ENCODE measurements around the gene CCDC12. TPM values are rescaled to one million over a fixed set of nuclear protein-coding genes. Genes with fewer than 3 reads are reported as not detected.

The CCDC12 gene
- total RNA-seq, 1 donor from 2014 or later: 17.9 TPM

- Histone ChIP-seq H3F3A (ENCODE audit: low read depth) (no peaks in the 10 kb centered on the region), H3K4me2 (no peak overlapping the region), H3K79me2 (ENCODE audit: low read depth) (no peaks in the 10 kb centered on the region), H3K4me3 (no peak overlapping the region), H3K9me3 (ENCODE audit: low read depth) (no peaks in the 10 kb centered on the region), H4K20me1 (ENCODE audit: low read depth) (no peaks in the 10 kb centered on the region), H3K27me3 (no peaks in the 10 kb centered on the region), H3K9ac (no peak overlapping the region), H3K36me3 (no peaks in the 10 kb centered on the region), H2AFZ (replicated peaks) (no peak overlapping the region), H3K4me1 (peaks cover 5% of the 10 kb centered on the region), H3K27ac (no peak overlapping the region)
- Mint-ChIP-seq H3K9me3 (no peaks in the 10 kb centered on the region), H3K4me3 (no peak overlapping the region), H3K4me1 (peaks cover 7% of the 10 kb centered on the region), H3K27ac (no peak overlapping the region), H3K36me3 (no peaks in the 10 kb centered on the region), H3K27me3 (ENCODE audit: insufficient read depth, low read depth) (peaks cover 10% of the 10 kb centered on the region)
- TF ChIP-seq EZH2phosphoT487 (IDR thresholded peaks at IDR 0.05) (no peak), EZH2 (IDR thresholded peaks at IDR 0.05) (no peak), CTCF (IDR thresholded peaks at IDR 0.05) (no peak)
- DNase-seq (ENCODE audit: low spot score): no peak
Measured at GRCh38 chr3:46985588-46985987, 9.0 kb upstream of the CCDC12 start.

- H4K20me1 ChIP-seq (ENCODE audit: low read depth): no peaks in the 10 kb centered on the region
- no peak overlapping the region for H3K4me3 ChIP-seq
- H3K36me3 ChIP-seq: no peaks in the 10 kb centered on the region
- H3K36me3 Mint-ChIP-seq: no peaks in the 10 kb centered on the region
- H3K9me3 Mint-ChIP-seq: no peaks in the 10 kb centered on the region
- no peak overlapping the region for H3K4me2 ChIP-seq
- H2AFZ ChIP-seq (replicated peaks): no peak overlapping the region
- peaks cover 8% of the 10 kb centered on the region for H3K27me3 Mint-ChIP-seq (ENCODE audit: insufficient read depth, low read depth)
- no peaks in the 10 kb centered on the region for H3K79me2 ChIP-seq (ENCODE audit: low read depth)
- H3F3A ChIP-seq (ENCODE audit: low read depth): no peaks in the 10 kb centered on the region
- no peak for DNase-seq (ENCODE audit: low spot score)
- H3K9ac ChIP-seq: no peak overlapping the region
- H3K4me1 Mint-ChIP-seq: peaks cover 7% of the 10 kb centered on the region
- no peak overlapping the region for H3K4me3 Mint-ChIP-seq
- no peaks in the 10 kb centered on the region for H3K9me3 ChIP-seq (ENCODE audit: low read depth)
- TF ChIP-seq EZH2 (IDR thresholded peaks at IDR 0.05) (no peak), CTCF (IDR thresholded peaks at IDR 0.05) (no peak), EZH2phosphoT487 (IDR thresholded peaks at IDR 0.05) (no peak)
- no peak overlapping the region for H3K27ac ChIP-seq
- no peaks in the 10 kb centered on the region for H3K27me3 ChIP-seq
- peaks cover 5% of the 10 kb centered on the region for H3K4me1 ChIP-seq
- H3K27ac Mint-ChIP-seq: no peak overlapping the region
Measured at GRCh38 chr3:46984591-46985459, 8.3 kb upstream of the CCDC12 start.

GRCh38 chr3:46982546-46982945 lies 6.0 kb upstream of the CCDC12 start:
- H3K4me3 Mint-ChIP-seq: no peak overlapping the region
- no peaks in the 10 kb centered on the region for H3K36me3 Mint-ChIP-seq
- peaks cover 10% of the 10 kb centered on the region for H3K27me3 Mint-ChIP-seq (ENCODE audit: insufficient read depth, low read depth)
- no peaks in the 10 kb centered on the region for H3K79me2 ChIP-seq (ENCODE audit: low read depth)
- H3F3A ChIP-seq (ENCODE audit: low read depth): no peaks in the 10 kb centered on the region
- H3K4me2 ChIP-seq: no peak overlapping the region
- no peak for DNase-seq (ENCODE audit: low spot score)
- H3K9me3 ChIP-seq (ENCODE audit: low read depth): no peaks in the 10 kb centered on the region
- peaks cover 5% of the 10 kb centered on the region for H3K4me1 ChIP-seq
- no peaks in the 10 kb centered on the region for H3K27me3 ChIP-seq
- no peak overlapping the region for H3K4me3 ChIP-seq
- H2AFZ ChIP-seq (replicated peaks): no peak overlapping the region
- no peaks in the 10 kb centered on the region for H3K9me3 Mint-ChIP-seq
- TF ChIP-seq EZH2 (IDR thresholded peaks at IDR 0.05) (no peak), CTCF (IDR thresholded peaks at IDR 0.05) (no peak), EZH2phosphoT487 (IDR thresholded peaks at IDR 0.05) (no peak)
- no peaks in the 10 kb centered on the region for H3K36me3 ChIP-seq
- no peak overlapping the region for H3K27ac Mint-ChIP-seq
- no peak overlapping the region for H3K9ac ChIP-seq
- no peak overlapping the region for H3K27ac ChIP-seq
- no peaks in the 10 kb centered on the region for H4K20me1 ChIP-seq (ENCODE audit: low read depth)
- peaks cover 16% of the 10 kb centered on the region for H3K4me1 Mint-ChIP-seq
